Uterus (tissue), 2 donors: ENCODE results near the gene FAM184A.

ENCODE experiments used
- CTCF ChIP-seq, 4 experiments: fragments of 200-600 bp in 2 of 4; fragments of 450-650 bp in 2 of 4; sonication (generic) in 2 of 4; IDR thresholded peaks; one replicate each; pipeline ENCODE4 v1.5.1; 2016 to 2019; ENCODE audit warnings: antibody characterized with exemption in 4 of 4, mild to moderate bottlenecking in 2 of 4, moderate library complexity in 1 of 4
- POLR2A ChIP-seq, 2 donors: fragments of 450-650 bp; IDR thresholded peaks; one replicate each; pipeline ENCODE4 v1.6.1; 2016; ENCODE audit warnings: antibody characterized with exemption in 2 of 2, mild to moderate bottlenecking in 1 of 2, moderate library complexity in 1 of 2

- TF ChIP-seq CTCF (IDR thresholded peaks at IDR 0.05) = no peak
- TF ChIP-seq POLR2A (IDR thresholded peaks at IDR 0.05) = no peak
Measured at GRCh38 chr6:118971682-118972081, 106.8 kb downstream of the FAM184A start.
